ENCODE data around the gene ME3.
A peak's percentile ranks its signal among the peaks of the same experiment; 100 is the strongest.
"Not testable (repeated sequence)": the region's sequence is repeated elsewhere in the genome, so short reads cannot be mapped to it uniquely, and the experiment has no call there.

Gene ME3

GRCh38 chr11:86551288-86552092, 120.9 kb downstream of the ME3 start:
- no peak for DNase-seq

GRCh38 chr11:86550757-86551156, 121.7 kb downstream of the ME3 start:
- DNase-seq = no peak

GRCh38 chr11:86548271-86548917, 124.0 kb downstream of the ME3 start:
- no peak for DNase-seq

GRCh38 chr11:86547727-86548126, 124.7 kb downstream of the ME3 start:
- DNase-seq = no peak

GRCh38 chr11:86541299-86541698, 131.1 kb downstream of the ME3 start:
- not testable (repeated sequence) for DNase-seq

GRCh38 chr11:86538223-86538548, 134.2 kb downstream of the ME3 start:
- DNase-seq = no peak

- DNase-seq = peak; percentile 2
Observed at GRCh38 chr11:86537541-86538222, 134.7 kb downstream of the ME3 start.

- DNase-seq = no peak
Observed at GRCh38 chr11:86535773-86536172, 136.6 kb downstream of the ME3 start.

- no peak for DNase-seq
Observed at GRCh38 chr11:86524620-86525352, 147.6 kb downstream of the ME3 start.

- DNase-seq = no peak
Observed at GRCh38 chr11:86523738-86524619, 148.4 kb downstream of the ME3 start.

- not testable (repeated sequence) for DNase-seq
Observed at GRCh38 chr11:86522512-86522911, 149.9 kb downstream of the ME3 start.

GRCh38 chr11:86519064-86519911, 153.1 kb downstream of the ME3 start:
- no peak for DNase-seq

GRCh38 chr11:86518211-86518610, 154.2 kb downstream of the ME3 start:
- no peak for DNase-seq

GRCh38 chr11:86517557-86517956, 154.9 kb downstream of the ME3 start:
- no peak for DNase-seq

- DNase-seq = no peak
Observed at GRCh38 chr11:86515297-86516094, 156.9 kb downstream of the ME3 start.

- peak; percentile 85 for DNase-seq
Observed at GRCh38 chr11:86514453-86514852, 158.0 kb downstream of the ME3 start.

GRCh38 chr11:86513746-86514373, 158.6 kb downstream of the ME3 start:
- no peak for DNase-seq

GRCh38 chr11:86513138-86513537, 159.3 kb downstream of the ME3 start:
- no peak for DNase-seq

GRCh38 chr11:86511086-86511551, 161.3 kb downstream of the ME3 start:
- peak; percentile 89 for DNase-seq

GRCh38 chr11:86510674-86511073, 161.7 kb downstream of the ME3 start:
- no peak for DNase-seq

All from MV-4-11 (cell line).